K562 (cell line): Measurements from ENCODE around the gene ITGA1. TPM values are rescaled to one million over a fixed set of nuclear protein-coding genes. Genes with fewer than 3 reads are reported as not detected.
A peak's percentile ranks its signal among the peaks of the same experiment; 100 is the strongest.

Experiments
- CSDE1 ChIP-seq, 2 experiments: fragments of 450-650 bp; IDR thresholded peaks; 2 replicates each; pipeline ENCODE4 v1.6.1; 2016; ENCODE audit warnings: mild to moderate bottlenecking in 1 of 2
- EGR1 ChIP-seq: fragments of 450-650 bp; conservative IDR thresholded peaks from 2 replicates; pipeline ENCODE4 v1.6.1; 2017; ENCODE audit warnings: mild to moderate bottlenecking
- HDAC6 ChIP-seq: IDR thresholded peaks from 2 replicates; pipeline ENCODE4 v1.6.1; 2012; ENCODE audit warnings: low read depth, mild to moderate bottlenecking, control low read depth, inconsistent platforms, low read length, moderate library complexity
- HNRNPH1 ChIP-seq: fragments of 200-400 bp; formaldehyde crosslinking; optimal IDR thresholded peaks from 2 replicates; pipeline ENCODE3; 2017; ENCODE audit warnings: low read depth, mild to moderate bottlenecking, low read length, moderate library complexity
- HNRNPUL1 ChIP-seq: fragments of 200-400 bp; formaldehyde crosslinking; IDR thresholded peaks from 2 replicates; pipeline ENCODE4 v1.6.1; 2017; ENCODE audit warnings: low read length
- MECOM ChIP-seq: fragments of 250-450 bp; sonication (Bioruptor Pico); IDR thresholded peaks from 2 replicates; pipeline ENCODE4 v1.8.0; 2022; ENCODE audit warnings: inconsistent platforms
- NELFE ChIP-seq: IDR thresholded peaks from 2 replicates; pipeline ENCODE4 v1.6.1; 2011; ENCODE audit warnings: mild to moderate bottlenecking; ENCODE audit not compliant: insufficient read depth, insufficient read length
- POLR2A ChIP-seq: fragments of 450-650 bp; conservative IDR thresholded peaks from 2 replicates; pipeline ENCODE4 v1.6.1; 2016
- RFX5 ChIP-seq: IDR thresholded peaks from 2 replicates; pipeline ENCODE4 v1.6.1; 2011; ENCODE audit warnings: low read depth, mild to moderate bottlenecking, improper control_type of control experiment, low read length
- RFX7 ChIP-seq: fragments of 250-450 bp; sonication (Bioruptor Pico); IDR thresholded peaks from 2 replicates; pipeline ENCODE4 v1.5.1; 2021; ENCODE audit warnings: mild to moderate bottlenecking
- SIX5 ChIP-seq, 2 experiments: IDR thresholded peaks; 2 replicates each; pipeline ENCODE4 v1.6.1; 2011; ENCODE audit warnings: low read length in 2 of 2, borderline replicate concordance in 1 of 2, low read depth in 1 of 2, mild to moderate bottlenecking in 1 of 2, moderate library complexity in 1 of 2; ENCODE audit not compliant: insufficient read depth in 1 of 2
- ZBTB7A ChIP-seq: IDR thresholded peaks from 2 replicates; pipeline ENCODE4 v1.6.1; 2011; ENCODE audit warnings: low read depth, mild to moderate bottlenecking, low read length, moderate library complexity, borderline replicate concordance; ENCODE audit not compliant: control insufficient read depth
- ZNF232 ChIP-seq: sonication (generic); formaldehyde crosslinking; IDR thresholded peaks from 2 replicates; pipeline ENCODE4 v1.8.0; 2022; ENCODE audit warnings: mild to moderate bottlenecking, missing genetic modification reagents
- polyA plus RNA-seq, 8 experiments: library from polyadenylated mRNA; depleted of rRNA in 4 of 8; stranded (reverse) in 5 of 8; unstranded in 3 of 8; fragments of >200 nt; fragmentation: Nextera tagmentation in 2 of 8; fragmentation: Illumina TruSeq in 1 of 8; extraction: Ambion mirVana in 2 of 8; extraction: Trizol in 1 of 8; gene quantifications; 2 replicates each; pipeline versions ENCODE4 v1.2.1 to v1.2.3, GENCODE V29; 2011 to 2014; ENCODE audit warnings: inconsistent platforms in 1 of 8, missing spikeins in 1 of 8
- total RNA-seq, 7 experiments: library from RNA; depleted of rRNA in 6 of 7; stranded (reverse); fragments of >200 nt in 6 of 7; fragmentation: Illumina TruSeq in 2 of 7; extraction: Trizol in 2 of 7; gene quantifications; 2 replicates each; pipeline versions ENCODE4 v1.2.1 to v1.2.3, GENCODE V29; 2011 to 2021; ENCODE audit warnings: low replicate concordance in 1 of 7
- TF ChIP-seq, protein P1 (sequence below): fragments of 450-650 bp; conservative IDR thresholded peaks from 2 replicates; pipeline ENCODE4 v1.6.1; 2016; ENCODE audit warnings: missing genetic modification characterization, low read depth, mild to moderate bottlenecking, control low read depth, missing compliant biosample characterization
- TF ChIP-seq, protein P2 (sequence below): fragments of 450-650 bp; formaldehyde crosslinking; IDR thresholded peaks from 2 replicates; pipeline ENCODE4 v1.4.0; 2020; ENCODE audit warnings: mild to moderate bottlenecking
- TF ChIP-seq, protein P3 (sequence below): fragments of 450-650 bp; formaldehyde crosslinking; IDR thresholded peaks from 2 replicates; pipeline ENCODE4 v1.4.0; 2020; ENCODE audit warnings: mild to moderate bottlenecking, mixed read lengths
- TF ChIP-seq, protein P4 (sequence below): fragments of 450-650 bp; IDR thresholded peaks from 2 replicates; pipeline ENCODE4 v1.6.1; 2016; ENCODE audit warnings: missing biosample characterization, missing genetic modification characterization
- TF ChIP-seq, protein P5 (sequence below), 3 experiments: fragments of 200-800 bp in 1 of 3; sonication (Bioruptor generic) in 1 of 3; sonication (generic) in 1 of 3; formaldehyde crosslinking in 1 of 3; IDR thresholded peaks; 2 replicates each; pipeline versions ENCODE4 v1.6.1 to v1.8.0; 2016 to 2022; ENCODE audit warnings: mild to moderate bottlenecking in 2 of 3, missing compliant biosample characterization in 2 of 3, missing genetic modification characterization in 2 of 3, missing genetic modification reagents in 1 of 3
- TF ChIP-seq, protein P6 (sequence below): fragments of 250-450 bp; sonication (Bioruptor Pico); IDR thresholded peaks from 2 replicates; pipeline ENCODE4 v1.8.0; 2021; ENCODE audit warnings: moderate library complexity, mild to moderate bottlenecking, inconsistent platforms
- TF ChIP-seq, protein P7 (sequence below): sonication (generic); formaldehyde crosslinking; IDR thresholded peaks from 2 replicates; pipeline ENCODE4 v1.8.0; 2022; ENCODE audit warnings: mild to moderate bottlenecking, missing genetic modification reagents

Gene ITGA1
- total and polyA plus RNA-seq, 9 of the 15 experiments (the other 6 are each of a cell fraction or from before 2014, with no cell fraction given): 0.04 to 0.22 TPM; not detected in 7

DNA sequence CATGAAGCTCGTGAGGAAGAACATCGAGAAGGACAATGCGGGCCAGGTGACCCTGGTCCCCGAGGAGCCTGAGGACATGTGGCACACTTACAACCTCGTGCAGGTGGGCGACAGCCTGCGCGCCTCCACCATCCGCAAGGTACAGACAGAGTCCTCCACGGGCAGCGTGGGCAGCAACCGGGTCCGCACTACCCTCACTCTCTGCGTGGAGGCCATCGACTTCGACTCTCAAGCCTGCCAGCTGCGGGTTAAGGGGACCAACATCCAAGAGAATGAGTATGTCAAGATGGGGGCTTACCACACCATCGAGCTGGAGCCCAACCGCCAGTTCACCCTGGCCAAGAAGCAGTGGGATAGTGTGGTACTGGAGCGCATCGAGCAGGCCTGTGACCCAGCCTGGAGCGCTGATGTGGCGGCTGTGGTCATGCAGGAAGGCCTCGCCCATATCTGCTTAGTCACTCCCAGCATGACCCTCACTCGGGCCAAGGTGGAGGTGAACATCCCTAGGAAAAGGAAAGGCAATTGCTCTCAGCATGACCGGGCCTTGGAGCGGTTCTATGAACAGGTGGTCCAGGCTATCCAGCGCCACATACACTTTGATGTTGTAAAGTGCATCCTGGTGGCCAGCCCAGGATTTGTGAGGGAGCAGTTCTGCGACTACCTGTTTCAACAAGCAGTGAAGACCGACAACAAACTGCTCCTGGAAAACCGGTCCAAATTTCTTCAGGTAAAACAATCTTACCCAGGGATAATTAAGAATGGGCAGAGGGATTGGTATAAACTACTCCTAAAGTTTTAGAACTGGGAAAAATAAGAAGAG is 12.9 kb downstream of the ITGA1 start (continued):
- TF ChIP-seq HDAC6 (no peak), RFX7 (CRISPR knock-in tag) (no peak), NELFE (no peak), RFX5 (no peak), SIX5 (IDR thresholded peaks at IDR 0.05; ENCODE audit: borderline replicate concordance in 1 of 2, insufficient read depth in 1 of 2, low read depth in 1 of 2, low read length in 2 of 2) (no peak), ZBTB7A (no peak), HNRNPH1 (no peak), ZNF232 (CRISPR knock-in tag) (no peak), POLR2A (0 out of 2 replicates have a peak, but pooled peaks have one; percentile 42), CSDE1 (IDR thresholded peaks at IDR 0.05) (no peak), MECOM (CRISPR knock-in tag) (no peak), EGR1 (no peak), HNRNPUL1 (no peak)
- TF ChIP-seq, protein P1, sequence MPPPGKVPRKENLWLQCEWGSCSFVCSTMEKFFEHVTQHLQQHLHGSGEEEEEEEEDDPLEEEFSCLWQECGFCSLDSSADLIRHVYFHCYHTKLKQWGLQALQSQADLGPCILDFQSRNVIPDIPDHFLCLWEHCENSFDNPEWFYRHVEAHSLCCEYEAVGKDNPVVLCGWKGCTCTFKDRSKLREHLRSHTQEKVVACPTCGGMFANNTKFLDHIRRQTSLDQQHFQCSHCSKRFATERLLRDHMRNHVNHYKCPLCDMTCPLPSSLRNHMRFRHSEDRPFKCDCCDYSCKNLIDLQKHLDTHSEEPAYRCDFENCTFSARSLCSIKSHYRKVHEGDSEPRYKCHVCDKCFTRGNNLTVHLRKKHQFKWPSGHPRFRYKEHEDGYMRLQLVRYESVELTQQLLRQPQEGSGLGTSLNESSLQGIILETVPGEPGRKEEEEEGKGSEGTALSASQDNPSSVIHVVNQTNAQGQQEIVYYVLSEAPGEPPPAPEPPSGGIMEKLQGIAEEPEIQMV: no peak
- TF ChIP-seq, protein P2, sequence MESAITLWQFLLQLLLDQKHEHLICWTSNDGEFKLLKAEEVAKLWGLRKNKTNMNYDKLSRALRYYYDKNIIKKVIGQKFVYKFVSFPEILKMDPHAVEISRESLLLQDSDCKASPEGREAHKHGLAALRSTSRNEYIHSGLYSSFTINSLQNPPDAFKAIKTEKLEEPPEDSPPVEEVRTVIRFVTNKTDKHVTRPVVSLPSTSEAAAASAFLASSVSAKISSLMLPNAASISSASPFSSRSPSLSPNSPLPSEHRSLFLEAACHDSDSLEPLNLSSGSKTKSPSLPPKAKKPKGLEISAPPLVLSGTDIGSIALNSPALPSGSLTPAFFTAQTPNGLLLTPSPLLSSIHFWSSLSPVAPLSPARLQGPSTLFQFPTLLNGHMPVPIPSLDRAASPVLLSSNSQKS (CRISPR knock-in tag): no peak
- TF ChIP-seq, protein P3, sequence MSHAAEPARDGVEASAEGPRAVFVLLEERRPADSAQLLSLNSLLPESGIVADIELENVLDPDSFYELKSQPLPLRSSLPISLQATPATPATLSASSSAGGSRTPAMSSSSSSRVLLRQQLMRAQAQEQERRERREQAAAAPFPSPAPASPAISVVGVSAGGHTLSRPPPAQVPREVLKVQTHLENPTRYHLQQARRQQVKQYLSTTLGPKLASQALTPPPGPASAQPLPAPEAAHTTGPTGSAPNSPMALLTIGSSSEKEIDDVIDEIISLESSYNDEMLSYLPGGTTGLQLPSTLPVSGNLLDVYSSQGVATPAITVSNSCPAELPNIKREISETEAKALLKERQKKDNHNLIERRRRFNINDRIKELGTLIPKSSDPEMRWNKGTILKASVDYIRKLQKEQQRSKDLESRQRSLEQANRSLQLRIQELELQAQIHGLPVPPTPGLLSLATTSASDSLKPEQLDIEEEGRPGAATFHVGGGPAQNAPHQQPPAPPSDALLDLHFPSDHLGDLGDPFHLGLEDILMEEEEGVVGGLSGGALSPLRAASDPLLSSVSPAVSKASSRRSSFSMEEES: no peak
- TF ChIP-seq, protein P4, sequence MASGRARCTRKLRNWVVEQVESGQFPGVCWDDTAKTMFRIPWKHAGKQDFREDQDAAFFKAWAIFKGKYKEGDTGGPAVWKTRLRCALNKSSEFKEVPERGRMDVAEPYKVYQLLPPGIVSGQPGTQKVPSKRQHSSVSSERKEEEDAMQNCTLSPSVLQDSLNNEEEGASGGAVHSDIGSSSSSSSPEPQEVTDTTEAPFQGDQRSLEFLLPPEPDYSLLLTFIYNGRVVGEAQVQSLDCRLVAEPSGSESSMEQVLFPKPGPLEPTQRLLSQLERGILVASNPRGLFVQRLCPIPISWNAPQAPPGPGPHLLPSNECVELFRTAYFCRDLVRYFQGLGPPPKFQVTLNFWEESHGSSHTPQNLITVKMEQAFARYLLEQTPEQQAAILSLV (tag): no peak
- TF ChIP-seq, protein P5, sequence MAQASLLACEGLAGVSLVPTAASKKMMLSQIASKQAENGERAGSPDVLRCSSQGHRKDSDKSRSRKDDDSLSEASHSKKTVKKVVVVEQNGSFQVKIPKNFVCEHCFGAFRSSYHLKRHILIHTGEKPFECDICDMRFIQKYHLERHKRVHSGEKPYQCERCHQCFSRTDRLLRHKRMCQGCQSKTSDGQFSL (CRISPR knock-in tag; IDR thresholded peaks at IDR 0.05): no peak
- TF ChIP-seq, protein P5 (tag; IDR thresholded peaks at IDR 0.05): no peak
- TF ChIP-seq, protein P6, sequence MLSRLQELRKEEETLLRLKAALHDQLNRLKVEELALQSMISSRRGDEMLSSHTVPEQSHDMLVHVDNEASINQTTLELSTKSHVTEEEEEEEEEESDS (CRISPR knock-in tag): no peak
- TF ChIP-seq, protein P7, sequence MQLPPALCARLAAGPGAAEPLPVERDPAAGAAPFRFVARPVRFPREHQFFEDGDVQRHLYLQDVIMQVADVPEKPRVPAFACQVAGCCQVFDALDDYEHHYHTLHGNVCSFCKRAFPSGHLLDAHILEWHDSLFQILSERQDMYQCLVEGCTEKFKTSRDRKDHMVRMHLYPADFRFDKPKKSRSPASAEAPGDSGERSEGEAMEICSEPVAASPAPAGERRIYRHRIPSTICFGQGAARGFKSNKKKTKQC (CRISPR knock-in tag): peak; percentile 50
